ENCODE data around the gene HERC4.
"Not testable (repeated sequence)": the region's sequence is repeated elsewhere in the genome, so short reads cannot be mapped to it uniquely, and the experiment has no call there.

HERC4 gene

DNA sequence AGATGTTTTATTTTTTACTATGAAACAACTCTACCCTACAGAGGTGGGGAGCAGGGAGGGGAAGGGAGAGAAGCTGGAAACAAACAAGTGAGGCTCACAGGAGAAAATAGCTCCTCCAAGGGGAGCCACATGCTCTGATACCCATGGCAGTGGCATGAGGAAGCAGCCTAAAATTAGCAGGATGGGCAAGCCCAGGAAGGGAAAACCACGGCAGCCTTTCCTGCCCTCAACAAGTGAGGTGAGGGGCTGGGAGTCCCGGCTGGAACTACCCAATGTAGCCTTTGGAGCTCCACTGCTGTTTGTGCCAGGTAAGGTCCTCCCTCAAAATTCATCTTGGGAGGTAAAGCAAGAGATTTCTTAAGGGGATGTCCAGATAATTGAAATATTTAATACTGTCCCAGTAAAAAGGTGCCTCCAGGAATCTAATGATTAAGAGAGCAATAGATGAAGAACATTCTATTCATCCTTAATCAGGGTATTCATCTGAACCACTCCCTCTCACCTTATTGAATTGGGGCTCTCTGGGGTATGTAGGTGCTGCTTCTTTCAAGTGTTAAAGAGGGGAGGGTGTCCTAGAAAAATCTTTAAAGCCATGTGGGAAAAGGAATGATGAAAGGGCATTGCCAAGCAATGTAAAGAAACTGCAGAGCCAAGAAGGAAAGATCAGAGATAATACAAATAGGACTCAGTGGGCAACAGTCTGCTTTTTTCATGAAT, 12.8 kb upstream of the HERC4 start:
- DNase-seq, result no peak

- DNase-seq, result no peak
Measured at GRCh38 chr10:68086910-68087684, 12.0 kb upstream of the HERC4 start.

DNA sequence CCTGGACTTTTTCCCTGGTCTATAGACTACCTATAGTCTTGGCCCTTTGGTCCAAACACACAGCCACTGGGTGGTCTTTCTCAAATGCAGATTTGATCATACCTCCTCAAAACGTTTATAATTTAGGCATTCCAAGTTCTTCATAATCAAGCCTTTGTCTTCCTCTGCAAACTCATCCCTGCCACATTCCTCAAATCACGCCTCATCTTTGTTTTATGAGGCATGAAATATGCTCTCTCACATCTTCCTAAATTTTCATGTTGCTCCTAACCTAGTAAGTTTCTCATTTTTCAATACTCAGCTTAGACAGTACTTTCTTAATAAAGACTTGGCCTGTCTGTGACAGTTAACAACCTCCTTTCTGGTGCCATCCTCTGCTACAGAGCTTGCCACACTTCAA, 10.9 kb upstream of the HERC4 start:
- DNase-seq, result no peak

GRCh38 chr10:68084469-68084868, 9.4 kb upstream of the HERC4 start:
- DNase-seq, result no peak

GRCh38 chr10:68083953-68084352, 8.9 kb upstream of the HERC4 start:
- no peak for DNase-seq

DNA sequence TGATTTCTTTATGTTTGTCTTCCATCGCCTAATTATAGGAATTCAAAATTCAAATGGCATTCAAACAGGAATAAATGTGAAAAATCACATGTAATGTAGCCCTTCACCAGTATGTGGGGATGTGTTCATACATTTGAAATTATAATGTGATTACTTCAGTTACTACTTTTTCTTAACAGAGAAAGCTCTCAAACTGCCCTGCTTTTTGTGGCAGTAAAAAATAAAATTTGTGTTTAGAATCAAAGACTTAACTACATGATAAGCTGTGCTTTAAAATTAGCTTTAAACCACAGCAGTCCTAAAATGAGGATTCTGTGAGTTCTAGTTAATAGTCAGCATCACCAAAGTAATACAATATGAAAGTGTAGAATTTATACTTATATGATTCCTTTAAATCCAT, 7.8 kb upstream of the HERC4 start:
- DNase-seq, result peak; percentile 32

DNA sequence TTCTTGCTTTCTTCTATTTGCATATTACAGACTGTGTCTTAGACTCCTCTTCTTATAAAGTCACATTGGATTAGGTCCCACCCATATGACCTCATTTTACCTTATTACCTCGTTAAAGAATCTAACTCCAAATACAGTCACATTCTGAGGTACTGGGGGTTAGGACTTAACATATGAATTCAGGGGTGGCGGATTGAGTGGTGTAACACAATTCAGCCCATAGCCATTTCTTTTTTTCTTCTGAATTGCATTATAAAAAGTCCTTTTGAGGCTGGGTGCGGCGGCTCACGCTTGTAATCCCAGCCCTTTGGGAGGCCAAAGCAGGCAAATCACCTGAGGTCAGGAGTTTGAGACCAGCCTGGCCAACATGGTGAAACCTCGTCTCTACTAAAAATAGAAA, 6.8 kb upstream of the HERC4 start:
- DNase-seq, result no peak

GRCh38 chr10:68080853-68081431, 5.9 kb upstream of the HERC4 start:
- no peak for DNase-seq

GRCh38 chr10:68079434-68079833, 4.4 kb upstream of the HERC4 start:
- no peak for DNase-seq

DNA sequence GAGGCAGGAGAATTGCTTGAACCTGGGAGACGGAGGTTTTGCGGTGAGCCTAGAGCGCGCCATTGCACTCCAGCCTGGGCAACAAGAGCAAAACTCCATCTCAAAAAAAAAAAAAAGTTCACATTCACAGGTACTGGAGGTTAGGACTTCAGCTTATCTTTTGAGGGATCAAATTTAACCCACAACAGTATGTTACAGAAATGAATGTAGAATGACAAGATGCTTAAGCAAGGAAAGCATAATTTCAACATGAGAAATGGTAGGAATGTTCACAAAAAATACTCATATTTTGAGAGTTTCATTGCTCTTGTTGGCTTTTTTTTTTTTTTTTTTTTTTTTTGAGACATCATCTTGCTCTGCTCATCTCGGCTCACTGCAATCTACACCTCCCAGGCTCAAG, 1.9 kb upstream of the HERC4 start:
- no peak for DNase-seq

- DNase-seq, result not testable (repeated sequence)
Measured at GRCh38 chr10:68076081-68076480, 998 bp upstream of the HERC4 start.

- DNase-seq, result no peak
Measured at GRCh38 chr10:68075550-68076004, 494 bp upstream of the HERC4 start.

- DNase-seq, result peak; percentile 73
Measured at GRCh38 chr10:68074031-68074774, 880 bp downstream of the HERC4 start.

- no peak for DNase-seq
Measured at GRCh38 chr10:68073631-68074030, 1.5 kb downstream of the HERC4 start.

DNA sequence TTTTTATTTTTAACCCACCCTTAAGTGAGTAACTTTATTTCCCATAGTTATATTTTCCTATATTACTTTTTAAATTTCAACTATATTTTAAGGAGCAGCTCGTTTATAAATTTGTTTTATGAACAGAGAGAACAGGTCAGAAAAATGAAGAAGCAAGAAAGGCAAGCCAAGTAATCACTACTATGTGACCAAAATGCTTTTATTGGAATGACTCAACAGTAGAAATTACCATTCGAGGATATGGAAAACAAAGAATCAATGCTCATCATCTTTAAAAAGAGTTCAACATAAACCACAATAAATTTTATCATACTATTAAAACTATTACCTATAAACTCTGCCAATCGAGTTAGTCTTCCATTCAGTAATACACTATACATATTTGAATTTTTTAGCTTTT, 7.6 kb downstream of the HERC4 start:
- DNase-seq, result no peak

- DNase-seq, result no peak
Measured at GRCh38 chr10:68067029-68067428, 8.1 kb downstream of the HERC4 start.

GRCh38 chr10:68053553-68053952, 21.5 kb downstream of the HERC4 start:
- no peak for DNase-seq

GRCh38 chr10:68052463-68052862, 22.6 kb downstream of the HERC4 start:
- DNase-seq, result peak; percentile 21

- no peak for DNase-seq
Measured at GRCh38 chr10:68049289-68050078, 25.6 kb downstream of the HERC4 start.

- no peak for DNase-seq
Measured at GRCh38 chr10:68047554-68048327, 27.3 kb downstream of the HERC4 start.

GRCh38 chr10:68047122-68047521, 28.0 kb downstream of the HERC4 start:
- DNase-seq, result no peak

- no peak for DNase-seq
Measured at GRCh38 chr10:68046642-68047041, 28.4 kb downstream of the HERC4 start.

All from inflammatory macrophage treated with lipopolysaccharide for 4 hours (primary cell).